DMS 273 treated with DMSO at 0.1 percent for 48 hours (cell line): ENCODE data around the gene NAGPA.
"Not testable (repeated sequence)": the region's sequence is repeated elsewhere in the genome, so short reads cannot be mapped to it uniquely, and the experiment has no call there.

Source experiments
- DNase-seq: peaks from one replicate; lab custom pipeline; 2025; lab: John Stamatoyannopoulos, UW

NAGPA gene

DNA sequence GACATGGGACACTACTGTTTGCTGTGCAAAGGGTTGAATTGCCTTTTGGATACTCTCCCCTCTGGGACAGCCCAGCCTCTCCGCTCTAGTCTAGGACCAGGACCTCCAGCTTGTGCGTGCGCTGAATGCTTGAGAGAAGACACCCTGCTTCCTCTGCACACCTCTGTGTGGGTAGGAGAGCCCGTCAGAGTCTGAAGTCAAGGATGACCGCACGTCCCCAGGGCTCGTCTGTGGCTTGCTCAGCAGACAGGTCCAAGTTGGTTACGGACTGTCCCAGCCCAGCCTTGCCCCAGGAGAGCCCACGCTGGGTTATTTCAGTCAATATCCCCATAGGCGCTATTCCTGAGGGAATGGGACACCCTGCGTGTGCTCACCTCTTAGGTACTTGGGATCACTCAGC is 28.3 kb upstream of the NAGPA start:
- DNase-seq, result no peak

DNA sequence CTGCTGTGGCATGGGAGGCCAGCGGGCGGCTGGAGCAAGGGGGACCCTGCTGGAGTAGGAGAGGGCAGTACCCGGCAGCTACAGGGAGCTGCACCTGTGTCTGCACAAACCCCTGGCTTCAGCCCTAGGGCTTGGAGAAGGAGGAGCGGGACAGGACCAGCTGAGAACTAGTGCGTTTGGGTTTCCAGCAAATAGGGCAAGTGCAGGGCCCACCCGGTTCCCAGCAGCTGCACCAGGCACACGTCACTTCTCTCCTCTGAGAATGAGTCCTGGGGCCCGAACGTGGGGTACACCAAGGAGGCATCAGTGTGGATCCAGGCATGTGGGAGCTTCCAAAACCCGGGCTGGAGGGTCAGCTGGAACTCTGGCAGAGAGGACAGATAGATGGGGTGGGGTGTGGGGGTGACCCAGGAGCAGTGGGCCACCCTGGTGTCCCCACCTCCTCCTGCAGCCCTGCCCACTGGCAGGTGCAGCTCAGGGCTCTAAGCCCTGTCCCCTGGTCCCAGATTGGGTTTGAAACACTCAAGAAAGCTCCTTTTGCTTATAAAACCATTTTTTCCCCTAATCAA is 26.4 kb upstream of the NAGPA start:
- no peak for DNase-seq

GRCh38 chr16:5059386-5060072 is 25.8 kb upstream of the NAGPA start:
- no peak for DNase-seq

- DNase-seq, result no peak
Measured at GRCh38 chr16:5058476-5058875, 24.7 kb upstream of the NAGPA start.

DNA sequence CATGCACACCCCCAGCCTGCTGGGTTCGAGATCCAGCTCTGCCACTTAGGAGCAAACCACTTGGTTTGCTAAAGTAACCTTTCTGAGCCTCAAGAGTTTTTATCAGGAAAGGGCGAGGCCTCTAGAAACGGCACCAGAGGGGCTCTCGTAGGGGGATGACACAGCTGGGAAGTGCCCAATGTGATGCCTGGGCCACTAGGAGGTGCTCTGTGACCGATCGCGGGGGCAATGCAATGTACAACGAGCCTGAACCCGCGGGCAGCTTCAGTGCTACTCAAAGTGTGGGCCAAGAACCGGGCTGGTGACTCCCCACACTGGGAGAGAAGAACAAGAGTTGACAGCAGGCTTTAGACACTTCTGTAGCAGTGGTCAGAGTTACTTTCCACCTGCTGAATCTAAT is 22.6 kb upstream of the NAGPA start:
- DNase-seq, result no peak

DNA sequence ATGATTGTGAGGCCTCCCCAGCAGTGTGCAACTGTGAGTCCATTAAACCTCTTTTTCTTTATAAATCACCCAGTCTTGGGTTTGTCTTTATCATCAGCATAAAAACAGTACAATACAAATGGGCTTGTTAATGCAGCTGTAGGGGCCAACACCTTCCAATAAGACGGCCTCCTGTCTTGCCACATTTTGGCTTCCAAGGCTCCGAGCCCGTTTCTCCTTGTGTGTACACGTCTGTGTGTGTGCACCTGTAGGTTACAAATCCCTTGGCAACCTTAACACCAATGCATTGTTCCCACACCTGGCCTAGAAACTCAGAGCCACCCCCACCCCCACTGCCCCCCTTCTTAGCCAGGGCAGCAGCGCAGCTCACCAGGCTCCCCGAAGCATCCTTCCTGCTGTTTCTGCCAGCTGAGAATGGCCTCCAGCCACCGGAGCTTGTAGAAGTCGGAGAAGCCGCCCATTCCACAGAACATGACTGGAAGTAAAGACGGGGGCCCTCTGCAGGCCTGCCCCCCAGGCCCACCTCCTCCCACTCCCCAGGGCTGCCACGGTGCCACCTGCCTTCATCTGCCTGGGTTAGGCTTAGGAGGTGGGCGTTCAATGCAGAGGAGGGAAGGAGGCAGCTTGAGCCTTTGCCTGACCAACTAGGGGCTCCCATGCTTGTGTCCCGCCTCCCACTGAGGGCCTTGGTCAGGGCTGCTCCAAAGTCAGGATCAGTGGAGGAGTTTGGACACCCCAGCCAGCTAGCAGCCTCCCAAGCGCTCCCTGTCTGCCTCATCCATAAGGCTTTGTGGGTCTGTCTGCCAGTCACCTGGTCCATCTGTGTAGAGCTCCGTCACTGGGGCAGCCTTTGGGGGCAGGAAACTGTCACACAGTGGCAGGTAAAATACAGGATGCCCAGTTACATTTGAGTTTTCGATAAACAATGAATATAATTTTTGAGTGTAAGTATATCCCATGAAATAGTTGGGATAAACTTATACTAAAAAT is 21.4 kb upstream of the NAGPA start:
- DNase-seq, result no peak

DNA sequence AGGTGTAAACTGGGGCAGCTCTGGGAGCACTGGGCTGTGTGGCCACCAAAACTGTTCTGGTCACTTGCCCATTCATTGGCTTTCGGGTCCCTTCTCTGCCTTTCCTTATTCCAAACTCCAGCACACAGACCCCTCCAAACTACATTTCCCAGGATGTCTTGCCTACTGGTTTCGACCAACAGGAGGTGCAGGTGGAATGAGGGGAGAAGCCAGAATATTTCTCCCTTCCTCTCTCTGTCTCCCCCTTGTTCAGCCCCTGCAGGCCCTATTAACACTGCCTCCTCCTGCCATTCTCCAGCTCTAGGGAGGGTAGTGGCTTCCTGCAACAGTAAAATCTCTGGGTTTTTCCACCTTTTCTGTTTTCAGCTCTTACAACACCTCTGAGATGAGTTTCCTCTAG is 13.2 kb upstream of the NAGPA start:
- DNase-seq, result no peak

DNA sequence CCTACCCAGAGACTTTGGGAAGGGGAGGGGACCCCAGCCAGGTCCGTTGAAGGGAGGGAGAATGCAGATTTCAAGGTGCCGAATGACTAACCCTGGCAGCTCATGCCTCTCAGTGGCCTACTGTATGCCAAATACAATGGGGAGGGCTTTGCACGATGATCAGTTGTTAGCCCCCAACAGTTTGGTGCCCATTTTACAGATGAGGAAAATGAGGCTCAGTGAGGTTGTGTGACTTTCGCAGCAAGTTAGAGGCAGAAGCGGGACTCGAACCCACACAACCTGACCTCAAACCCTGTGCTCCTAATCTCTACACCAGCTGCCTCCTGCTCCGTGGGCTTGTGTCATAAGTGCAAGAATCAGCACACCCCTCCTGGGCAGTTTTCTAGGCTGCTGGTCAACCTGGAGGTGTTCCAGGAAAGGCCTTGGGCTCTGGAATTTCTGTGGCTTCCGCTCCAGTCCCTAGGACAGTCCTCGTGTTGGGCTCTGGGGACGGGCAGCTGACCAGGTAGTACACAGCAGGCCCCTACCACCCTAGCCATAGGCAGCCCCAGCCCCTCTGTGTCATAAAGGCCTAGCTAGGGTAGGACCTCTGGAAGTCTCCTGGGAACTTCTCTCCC is 11.9 kb upstream of the NAGPA start:
- no peak for DNase-seq

GRCh38 chr16:5044581-5044980 is 10.8 kb upstream of the NAGPA start:
- not testable (repeated sequence) for DNase-seq

- DNase-seq, result no peak
Measured at GRCh38 chr16:5044011-5044540, 10.3 kb upstream of the NAGPA start.

DNA sequence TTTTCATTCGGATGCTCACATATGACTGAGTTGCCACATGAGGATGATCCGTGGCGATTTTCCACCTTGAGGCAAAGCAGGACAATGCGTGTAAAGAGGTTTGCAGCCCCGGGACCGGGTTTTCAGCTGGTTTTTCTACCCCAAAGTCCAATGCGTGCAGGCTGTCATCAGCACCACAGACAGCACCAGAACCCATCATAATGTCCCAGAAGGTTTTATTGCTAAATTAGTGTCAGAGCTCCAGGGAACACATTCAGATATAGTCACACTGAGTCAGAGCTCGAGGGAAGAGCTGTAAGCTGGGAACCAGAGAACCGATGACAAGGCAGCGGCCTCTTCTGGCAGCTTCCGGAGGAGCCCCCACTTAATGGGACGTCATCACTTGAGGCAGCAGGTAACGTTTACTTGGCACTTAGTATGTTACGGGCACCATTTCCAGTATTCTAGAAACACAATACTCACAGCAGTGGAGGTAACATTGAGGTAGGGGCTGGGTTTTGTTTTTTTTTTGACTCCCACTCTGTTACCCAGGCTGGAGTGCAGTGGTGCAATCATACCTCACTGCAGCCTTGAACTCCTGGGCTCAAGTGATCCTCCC is 8.9 kb upstream of the NAGPA start:
- DNase-seq, result no peak

- DNase-seq, result no peak
Measured at GRCh38 chr16:5041600-5042133, 7.9 kb upstream of the NAGPA start.

GRCh38 chr16:5040451-5040850 is 6.7 kb upstream of the NAGPA start:
- DNase-seq, result no peak

- DNase-seq, result no peak
Measured at GRCh38 chr16:5036228-5037156, 2.8 kb upstream of the NAGPA start.

DNA sequence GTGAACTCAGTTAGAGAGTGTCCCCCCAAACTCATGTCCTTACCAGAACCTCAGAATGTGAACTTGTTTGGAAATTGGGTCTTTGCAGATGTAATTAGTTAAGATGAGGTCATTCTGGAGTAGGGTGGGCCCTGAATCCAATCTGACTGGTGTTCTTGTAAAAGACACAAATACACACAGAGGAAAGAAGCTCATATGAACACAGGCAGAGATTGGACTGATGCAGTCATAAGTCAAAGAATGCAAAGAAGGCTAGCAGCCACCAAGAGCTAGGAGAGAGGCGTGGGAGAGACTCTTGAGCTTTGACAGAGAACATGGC is 2.1 kb upstream of the NAGPA start:
- no peak for DNase-seq

- DNase-seq, result no peak
Measured at GRCh38 chr16:5034167-5034523, 410 bp upstream of the NAGPA start.

- DNase-seq, result no peak
Measured at GRCh38 chr16:5032748-5033167, 977 bp downstream of the NAGPA start.

DNA sequence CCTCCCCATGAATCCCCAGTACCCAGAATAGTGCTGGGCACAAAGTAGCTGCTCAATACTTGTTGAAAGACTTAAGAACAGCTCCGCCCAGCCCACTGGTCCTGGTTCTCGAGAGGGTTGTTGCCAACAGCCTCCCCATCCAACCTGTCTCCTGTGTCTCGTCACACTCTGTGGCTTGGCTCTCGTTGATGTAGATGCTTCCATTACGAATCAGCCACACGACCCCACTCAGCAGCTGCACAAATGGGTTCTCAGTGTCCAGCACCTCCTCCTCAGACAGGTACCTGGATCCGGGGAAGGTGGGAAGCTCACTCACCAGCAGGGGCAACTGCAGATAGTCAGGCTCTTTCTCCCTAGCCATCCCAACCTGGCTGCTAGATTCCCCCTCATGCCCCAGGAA is 2.1 kb downstream of the NAGPA start:
- DNase-seq, result no peak

GRCh38 chr16:5030251-5030870 is 3.4 kb downstream of the NAGPA start:
- DNase-seq, result no peak

DNA sequence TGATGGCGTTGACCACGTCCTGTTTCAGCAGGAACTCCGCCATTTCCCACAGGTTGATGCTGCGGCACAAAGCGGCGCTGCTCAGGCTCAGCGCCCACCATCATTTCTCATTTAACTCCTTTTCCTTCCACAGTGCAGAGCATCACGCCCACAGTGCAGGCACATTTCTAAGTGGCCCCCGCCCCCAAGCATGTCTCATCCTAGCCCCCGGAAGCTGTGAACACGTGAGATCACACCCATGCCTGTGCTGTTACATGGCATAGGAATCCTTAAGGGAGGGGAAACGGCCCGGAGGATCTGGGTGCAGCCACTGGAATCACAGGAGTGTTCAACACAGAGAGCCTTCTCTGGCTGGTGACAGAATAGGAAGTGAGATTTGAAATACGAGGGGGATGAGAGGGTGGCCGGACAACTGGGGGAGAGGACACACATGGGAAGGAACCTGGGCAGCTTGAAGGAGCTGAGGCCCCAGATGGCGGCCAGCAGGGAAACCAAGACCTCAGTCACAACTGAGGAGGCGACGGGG is 4.7 kb downstream of the NAGPA start:
- DNase-seq, result no peak
